DMS114 treated with DMSO at 0.1 percent for 48 hours (cell line): ENCODE results near the gene TTC7B.

Experiments used
- DNase-seq: peaks from one replicate; lab custom pipeline; 2025; ENCODE audit not compliant: unreplicated experiment; lab: John Stamatoyannopoulos, UW

The TTC7B gene

DNA sequence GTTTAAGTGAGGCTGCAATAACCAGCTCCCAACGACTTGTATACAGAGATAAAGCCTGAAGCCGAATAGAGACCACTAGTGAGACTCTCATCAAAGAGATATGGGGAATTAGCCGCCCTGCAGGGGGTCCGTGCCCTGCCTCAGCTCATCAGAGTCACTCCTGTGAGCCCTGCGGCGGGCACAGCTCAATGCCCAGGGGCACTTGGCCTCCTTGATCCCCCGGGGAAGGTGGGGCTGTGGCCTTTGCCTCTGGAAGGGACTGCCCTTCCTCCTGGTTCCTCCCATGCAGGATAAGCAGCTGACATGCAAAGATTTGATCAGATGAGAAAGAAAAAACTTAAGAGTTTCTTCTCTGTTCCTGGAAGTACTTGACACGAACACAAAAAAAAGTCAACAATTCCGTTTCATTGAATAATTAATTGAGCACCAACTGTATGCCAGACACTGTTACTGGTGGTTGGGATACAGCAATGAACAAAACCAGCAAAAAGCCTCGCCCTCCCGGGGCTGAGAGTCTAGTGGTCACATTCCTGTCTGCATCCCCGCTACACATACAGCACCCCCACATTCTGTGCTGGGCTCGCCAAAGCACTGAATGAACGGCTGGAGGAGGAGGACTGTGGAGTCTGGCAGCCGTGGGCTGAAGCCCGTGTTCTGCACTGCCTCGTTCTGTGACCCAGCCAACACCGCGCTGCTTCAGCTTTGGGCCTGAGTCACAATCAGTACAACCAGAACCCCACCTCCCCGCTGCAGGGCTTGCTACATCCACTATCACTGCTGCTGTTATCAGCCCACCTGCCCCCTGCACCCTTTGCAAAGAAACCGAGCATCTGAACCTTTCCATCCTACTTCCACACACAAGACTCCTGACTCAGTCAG is 10.3 kb downstream of the TTC7B start:
- DNase-seq: no peak

GRCh38 chr14:90805084-90805391 is 11.2 kb downstream of the TTC7B start:
- DNase-seq: no peak

DNA sequence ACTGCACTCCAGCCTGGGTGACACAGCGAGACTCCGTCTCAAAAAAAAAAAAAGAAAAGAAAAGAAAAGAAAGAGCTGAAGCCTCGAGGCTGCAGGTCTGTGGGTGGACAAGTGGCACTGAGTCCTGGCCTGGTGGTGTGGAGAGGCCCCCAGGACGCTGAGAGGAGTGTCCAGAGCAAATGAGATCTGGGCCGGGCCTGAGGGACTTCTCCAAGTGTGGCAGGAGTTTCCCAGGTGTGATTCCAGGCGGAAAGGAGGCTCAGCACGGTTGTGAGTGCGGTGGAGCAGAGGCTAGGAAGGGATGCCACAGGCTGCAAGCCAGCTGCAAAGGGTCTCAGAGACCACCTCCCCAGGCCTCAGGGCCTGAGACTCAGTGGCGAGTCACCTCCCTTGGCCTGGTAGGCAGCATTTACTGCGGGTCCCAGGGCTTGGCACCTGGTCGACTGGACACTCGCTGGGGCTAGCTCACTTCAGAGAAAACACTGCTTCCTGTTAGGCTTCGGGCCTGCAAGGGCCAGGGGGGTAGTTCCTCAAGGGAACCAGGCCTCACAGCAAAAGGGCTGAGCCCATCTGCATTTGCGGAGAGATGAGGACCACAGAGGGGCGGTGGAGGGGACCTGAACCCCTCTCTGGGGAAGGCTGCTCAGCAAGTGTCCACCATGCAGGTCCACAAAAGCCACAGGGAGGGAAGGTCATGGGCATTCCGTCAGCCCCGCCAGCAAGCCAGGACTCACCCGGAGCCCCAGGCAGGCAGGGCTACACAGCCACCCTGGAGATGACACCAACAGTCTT is 11.7 kb downstream of the TTC7B start:
- DNase-seq: no peak

DNA sequence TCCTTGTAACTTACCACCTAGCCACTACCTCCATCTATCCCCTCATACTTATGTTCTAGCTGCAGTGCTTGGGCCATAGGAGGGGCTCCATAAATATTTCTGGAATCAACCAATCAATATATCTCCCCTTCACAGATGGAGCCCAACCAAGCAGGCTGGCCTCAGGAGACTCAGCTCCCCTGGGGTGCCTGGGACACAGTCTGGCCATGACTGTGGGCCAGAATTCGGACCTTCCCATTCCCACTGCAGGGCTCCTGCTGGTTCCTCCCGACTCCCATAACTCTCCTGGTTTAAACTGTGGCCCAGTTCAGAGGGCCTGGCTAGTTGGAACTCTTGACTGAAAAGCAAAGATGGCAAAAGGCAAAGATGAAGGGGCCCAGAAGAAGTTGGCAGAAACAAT is 13.0 kb downstream of the TTC7B start:
- no peak for DNase-seq

DNA sequence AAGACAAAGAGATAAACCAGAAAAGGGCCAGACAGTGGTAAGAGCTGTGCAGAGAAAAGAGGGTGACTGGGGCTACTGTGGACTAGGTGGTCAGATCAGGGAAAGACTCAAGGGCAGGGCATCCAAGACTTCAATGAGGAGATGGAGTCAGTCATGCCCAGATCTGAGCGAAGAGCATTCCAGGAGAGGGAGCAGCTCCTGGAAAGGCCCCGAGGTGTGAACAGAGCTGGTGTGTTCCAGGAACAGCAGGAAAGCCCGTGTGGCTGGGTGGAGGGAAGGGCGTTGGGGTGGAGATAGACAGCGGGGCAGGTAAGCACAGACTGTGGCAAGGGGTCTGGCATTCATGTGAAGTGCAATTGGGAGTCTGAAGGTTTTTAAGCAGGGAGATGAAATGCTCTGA is 16.8 kb downstream of the TTC7B start:
- no peak for DNase-seq

DNA sequence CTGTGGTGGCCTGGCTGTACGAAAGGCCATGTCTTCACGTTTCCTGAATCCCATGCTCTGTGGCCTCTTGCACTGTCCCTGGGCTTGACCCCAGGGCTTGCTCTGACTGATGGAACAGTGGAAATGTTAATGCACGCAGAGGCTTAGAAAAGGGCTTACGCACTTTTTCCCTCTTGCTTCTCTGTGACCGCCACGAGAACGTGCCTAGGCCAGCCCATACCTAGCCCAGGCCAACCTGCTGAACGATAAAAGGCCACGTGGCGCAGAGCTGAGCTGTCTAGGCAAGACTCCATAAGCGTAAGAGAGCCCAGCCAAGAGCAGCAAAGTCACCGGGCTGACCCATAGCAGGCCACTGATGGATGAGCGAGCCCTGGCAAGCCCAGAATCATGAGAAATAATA is 18.3 kb downstream of the TTC7B start:
- no peak for DNase-seq

DNA sequence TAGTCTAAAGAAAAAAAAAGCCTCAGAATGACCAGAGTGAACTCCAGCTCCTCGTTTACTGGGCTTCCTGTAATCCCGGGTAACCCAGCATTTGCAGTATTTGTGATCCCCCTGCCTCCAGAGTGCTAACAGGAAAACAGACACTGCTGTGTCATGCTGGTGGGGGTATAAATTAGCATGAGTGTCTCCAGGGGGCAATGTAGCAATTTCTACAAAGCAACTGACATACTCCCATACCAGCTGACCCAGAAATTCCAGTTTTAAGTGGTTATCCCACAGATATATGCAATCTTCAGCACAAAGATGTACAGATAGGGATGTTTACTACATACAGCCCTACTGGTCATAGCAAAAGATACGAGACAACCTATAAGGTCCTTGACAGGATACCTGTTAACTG is 18.8 kb downstream of the TTC7B start:
- DNase-seq: no peak

DNA sequence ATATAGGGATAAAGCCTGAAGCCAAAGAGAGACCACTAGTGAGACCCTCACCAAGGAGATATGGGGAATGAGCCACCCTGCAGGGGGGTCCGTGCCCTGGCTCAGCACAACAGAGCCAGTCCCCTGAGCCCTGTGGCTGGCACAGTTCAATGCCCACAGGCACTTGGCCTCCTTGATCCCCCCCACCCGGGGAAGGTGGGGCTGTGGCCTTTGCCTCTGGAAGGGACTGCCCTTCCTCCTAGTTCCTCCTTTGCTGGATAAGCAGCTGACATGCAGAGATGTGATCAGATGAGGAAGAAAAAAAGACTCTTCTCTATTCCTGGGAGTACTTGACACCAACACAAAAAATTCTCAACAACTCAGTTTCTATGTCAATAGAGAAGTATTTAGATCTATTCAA is 19.9 kb downstream of the TTC7B start:
- no peak for DNase-seq

- no peak for DNase-seq
These were observed 20.5 kb downstream of the TTC7B start for GRCh38 chr14:90795744-90796143.

GRCh38 chr14:90791486-90791885 is 24.7 kb downstream of the TTC7B start:
- no peak for DNase-seq

GRCh38 chr14:90788031-90788430 is 28.2 kb downstream of the TTC7B start:
- no peak for DNase-seq

GRCh38 chr14:90785876-90786450 is 30.3 kb downstream of the TTC7B start:
- DNase-seq: no peak

DNA sequence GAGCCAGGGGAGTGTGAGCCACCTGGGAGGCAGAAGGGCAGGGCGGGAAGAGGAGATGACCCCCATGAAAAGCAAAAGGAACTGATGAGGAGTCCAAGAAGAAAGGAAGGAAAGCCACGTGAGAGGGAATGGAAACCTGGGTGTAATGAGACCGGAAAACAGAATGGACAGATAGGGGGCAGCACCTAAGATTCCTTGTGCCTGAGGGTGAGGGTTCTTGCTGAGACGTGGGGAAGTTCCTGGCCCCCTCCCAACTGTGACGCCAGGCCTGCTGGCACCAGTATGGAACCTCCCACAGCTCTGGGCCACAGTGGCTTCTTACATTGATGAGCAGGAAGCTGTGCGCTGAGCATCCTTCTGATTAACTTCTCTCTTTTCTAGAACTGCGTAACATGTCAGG is 30.8 kb downstream of the TTC7B start:
- DNase-seq: no peak

GRCh38 chr14:90784621-90785270 is 31.5 kb downstream of the TTC7B start:
- DNase-seq: no peak

GRCh38 chr14:90783344-90783743 is 32.9 kb downstream of the TTC7B start:
- DNase-seq: no peak

DNA sequence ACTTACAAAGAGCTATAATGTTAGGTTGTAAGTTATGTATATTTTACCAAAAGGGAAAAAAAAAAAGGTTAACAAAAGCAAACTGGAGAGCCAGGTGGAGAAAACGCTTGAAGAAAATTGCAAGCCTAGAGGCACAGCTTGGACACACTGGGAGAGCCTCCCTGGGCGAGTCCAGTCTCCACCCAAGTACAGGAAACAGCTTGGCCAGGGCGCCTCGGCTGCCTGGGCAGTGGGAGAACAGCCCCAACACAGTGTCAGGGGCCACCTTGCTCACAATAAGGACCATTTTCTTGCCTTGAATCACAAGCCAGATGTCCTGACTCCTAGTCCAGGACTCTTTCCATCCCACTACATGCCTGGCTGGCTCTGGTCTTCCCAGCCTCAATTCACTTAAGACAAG is 33.3 kb downstream of the TTC7B start:
- DNase-seq: no peak

GRCh38 chr14:90781876-90782275 is 34.4 kb downstream of the TTC7B start:
- no peak for DNase-seq

DNA sequence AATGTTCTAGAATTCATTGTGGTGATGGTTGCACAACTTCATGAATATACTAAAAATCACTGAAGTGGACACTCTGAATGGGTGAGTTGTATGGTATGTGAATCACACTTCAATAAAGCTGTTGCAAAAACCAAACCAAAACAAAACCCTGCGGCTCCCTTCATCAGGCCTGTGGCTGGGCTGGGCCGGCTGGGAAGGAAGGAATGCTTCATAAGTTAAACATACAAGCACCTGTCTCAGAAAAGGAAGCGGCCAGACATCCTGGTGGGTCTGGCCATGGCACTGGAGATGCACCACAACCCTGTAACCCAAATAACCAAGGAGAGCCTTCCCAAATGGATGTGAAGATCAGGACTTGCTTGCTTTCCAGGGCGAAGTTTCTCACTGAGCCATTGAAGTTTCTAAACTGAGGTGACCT is 34.9 kb downstream of the TTC7B start:
- no peak for DNase-seq

DNA sequence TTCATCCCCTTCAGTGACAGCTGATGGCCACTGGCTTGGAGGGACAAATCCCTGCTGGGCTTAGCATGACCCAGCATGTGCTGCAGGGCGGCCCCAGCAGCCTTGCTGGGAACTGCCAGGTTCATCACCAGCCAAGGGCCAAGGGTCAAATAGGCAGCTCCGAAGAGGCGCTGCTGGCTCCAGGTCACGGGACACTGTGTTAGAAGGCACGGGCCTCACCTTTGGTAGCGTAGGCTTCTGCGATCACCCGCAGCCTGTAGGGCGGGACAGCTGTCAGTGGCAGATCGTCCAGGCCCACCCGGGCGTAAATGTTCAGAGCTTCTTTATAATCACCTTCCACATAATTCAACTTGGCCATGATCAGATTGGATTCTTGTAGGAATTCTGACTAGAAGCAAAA is 35.7 kb downstream of the TTC7B start:
- DNase-seq: no peak

GRCh38 chr14:90778571-90779255 is 37.5 kb downstream of the TTC7B start:
- DNase-seq: no peak
